ENCODE results near the gene LLGL1.
"Not testable (repeated sequence)": the region's sequence is repeated elsewhere in the genome, so short reads cannot be mapped to it uniquely, and the experiment has no call there.

Gene LLGL1

GRCh38 chr17:18194394-18194793, 31.0 kb upstream of the LLGL1 start:
- DNase-seq (ENCODE audit: low spot score), result no peak

GRCh38 chr17:18194804-18195203, 30.6 kb upstream of the LLGL1 start:
- DNase-seq (ENCODE audit: low spot score), result no peak

GRCh38 chr17:18195246-18195645, 30.2 kb upstream of the LLGL1 start:
- no peak for DNase-seq (ENCODE audit: low spot score)

DNA sequence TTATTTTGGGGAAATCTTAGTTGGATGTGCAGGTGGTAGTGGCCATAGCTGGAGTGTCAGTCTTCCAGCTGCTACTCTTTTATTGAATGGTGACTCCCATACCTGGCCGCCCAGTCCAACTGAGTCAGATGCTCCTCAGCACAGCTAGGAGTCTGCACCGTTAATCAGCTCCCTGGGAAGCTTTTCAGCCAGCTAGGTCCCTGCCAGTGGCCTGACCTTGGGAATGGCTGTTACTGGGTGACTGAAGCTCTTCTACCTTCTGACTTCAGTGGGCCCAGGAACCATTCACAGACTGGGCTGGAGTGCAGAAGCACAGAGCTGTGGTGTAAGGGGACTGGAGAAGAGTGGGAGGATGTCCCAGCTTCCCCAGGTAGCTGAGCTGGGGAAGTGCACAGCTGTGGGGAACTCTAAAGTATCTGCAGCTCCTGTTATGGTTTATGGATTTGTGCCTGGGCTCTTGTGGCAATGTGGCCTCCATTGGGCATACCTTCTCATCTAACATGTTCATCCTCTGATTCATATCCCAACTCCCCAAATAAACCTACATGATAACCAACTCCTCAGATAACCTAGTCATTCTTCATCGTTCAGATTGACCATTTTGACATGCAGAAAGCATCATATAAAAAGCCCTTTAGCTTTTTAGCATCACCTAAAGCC, 27.8 kb upstream of the LLGL1 start:
- DNase-seq (ENCODE audit: low spot score), result no peak

GRCh38 chr17:18198530-18198929, 26.9 kb upstream of the LLGL1 start:
- no peak for DNase-seq (ENCODE audit: low spot score)

DNA sequence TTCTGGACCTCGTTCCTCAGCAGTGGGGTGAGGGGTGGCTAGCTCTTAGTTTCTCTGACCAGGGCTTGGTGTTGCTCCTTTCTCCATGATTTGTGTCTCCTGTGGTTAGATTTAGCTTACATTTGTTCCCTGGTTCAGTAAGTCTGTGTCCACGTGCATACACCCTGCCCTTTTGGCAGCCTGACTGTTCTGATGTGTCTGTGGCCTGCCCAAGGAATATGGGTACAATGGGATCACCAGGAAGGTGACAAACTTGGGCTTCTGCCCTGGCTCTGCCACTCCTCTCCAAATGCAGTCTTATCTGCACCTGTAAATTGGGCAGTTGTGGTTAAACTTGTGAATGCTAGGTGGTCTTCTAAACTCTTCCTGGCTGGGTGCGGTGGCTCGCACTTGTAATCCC, 24.3 kb upstream of the LLGL1 start:
- DNase-seq (ENCODE audit: low spot score), result no peak

GRCh38 chr17:18203308-18203707, 22.1 kb upstream of the LLGL1 start:
- no peak for DNase-seq (ENCODE audit: low spot score)

- DNase-seq (ENCODE audit: low spot score), result no peak
Observed at GRCh38 chr17:18205861-18206260, 19.6 kb upstream of the LLGL1 start.

- DNase-seq (ENCODE audit: low spot score), result no peak
Observed at GRCh38 chr17:18206962-18207361, 18.5 kb upstream of the LLGL1 start.

DNA sequence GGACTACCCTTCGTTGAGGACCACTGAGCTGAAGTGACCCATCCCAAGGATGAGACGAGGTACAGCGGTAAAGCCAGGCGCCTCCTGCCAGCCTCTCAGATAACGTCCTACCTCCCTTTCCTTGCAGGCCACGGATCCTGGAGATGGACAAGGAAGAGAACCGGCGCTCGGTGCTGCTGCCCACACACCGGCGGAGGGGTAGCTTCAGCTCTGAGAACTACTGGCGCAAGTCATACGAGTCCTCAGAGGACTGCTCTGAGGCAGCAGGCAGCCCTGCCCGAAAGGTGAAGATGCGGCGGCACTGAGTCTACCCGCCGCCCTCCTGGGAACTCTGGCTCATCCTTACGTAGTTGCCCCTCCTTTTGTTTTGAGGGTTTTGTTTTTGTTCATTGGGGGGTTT, 17.3 kb upstream of the LLGL1 start:
- DNase-seq (ENCODE audit: low spot score), result no peak

DNA sequence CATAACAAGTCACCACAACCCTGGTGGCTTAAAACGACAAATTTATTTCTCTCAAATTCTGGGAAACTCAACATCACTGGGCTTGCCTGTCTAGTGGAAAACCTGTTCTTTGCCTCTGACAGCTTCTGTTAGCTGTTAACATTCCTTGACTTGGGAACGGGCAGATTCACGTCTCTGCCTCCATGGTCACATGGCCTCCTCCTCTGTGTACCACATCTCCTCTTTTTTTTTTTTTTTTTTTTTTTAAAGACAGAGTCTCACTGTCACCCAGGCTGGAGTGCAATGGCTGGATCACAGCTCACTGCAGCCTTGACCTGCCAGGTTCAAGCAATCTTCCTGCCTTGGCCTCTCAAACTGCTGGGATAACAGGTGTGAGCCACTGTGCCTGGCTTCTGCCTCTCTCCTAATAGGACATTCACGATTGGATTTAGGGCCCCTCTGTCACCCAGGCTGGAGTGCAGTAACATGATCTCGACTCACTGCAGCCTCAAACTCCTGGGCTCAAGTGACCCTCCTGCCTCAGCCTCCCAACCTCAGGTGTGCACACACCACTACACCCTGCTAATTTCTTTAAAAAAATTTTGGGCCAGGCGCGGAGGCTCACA, 11.7 kb upstream of the LLGL1 start:
- no peak for DNase-seq (ENCODE audit: low spot score)

DNA sequence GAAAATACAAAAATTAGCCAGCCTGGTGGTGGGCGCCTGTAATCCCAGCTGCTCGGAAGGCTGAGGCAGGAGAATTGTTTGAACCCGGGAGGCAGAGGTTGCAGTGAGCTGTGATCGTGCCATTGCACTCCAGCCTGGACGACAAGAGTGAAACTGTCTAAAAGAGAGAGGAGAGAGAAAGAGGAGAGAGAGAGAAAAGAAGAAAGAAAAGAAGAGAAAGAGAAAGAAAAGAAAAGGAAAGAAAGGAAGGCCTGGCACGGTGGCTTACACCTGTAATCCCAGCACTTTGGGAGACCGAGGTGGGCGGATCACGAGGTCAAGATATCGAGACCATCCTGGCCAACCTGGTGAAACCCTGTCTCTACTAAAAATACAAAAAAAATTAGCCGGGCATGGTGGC, 8.5 kb upstream of the LLGL1 start:
- DNase-seq (ENCODE audit: low spot score), result not testable (repeated sequence)

- DNase-seq (ENCODE audit: low spot score), result peak; percentile 79
Observed at GRCh38 chr17:18217412-18218015, 7.9 kb upstream of the LLGL1 start.

DNA sequence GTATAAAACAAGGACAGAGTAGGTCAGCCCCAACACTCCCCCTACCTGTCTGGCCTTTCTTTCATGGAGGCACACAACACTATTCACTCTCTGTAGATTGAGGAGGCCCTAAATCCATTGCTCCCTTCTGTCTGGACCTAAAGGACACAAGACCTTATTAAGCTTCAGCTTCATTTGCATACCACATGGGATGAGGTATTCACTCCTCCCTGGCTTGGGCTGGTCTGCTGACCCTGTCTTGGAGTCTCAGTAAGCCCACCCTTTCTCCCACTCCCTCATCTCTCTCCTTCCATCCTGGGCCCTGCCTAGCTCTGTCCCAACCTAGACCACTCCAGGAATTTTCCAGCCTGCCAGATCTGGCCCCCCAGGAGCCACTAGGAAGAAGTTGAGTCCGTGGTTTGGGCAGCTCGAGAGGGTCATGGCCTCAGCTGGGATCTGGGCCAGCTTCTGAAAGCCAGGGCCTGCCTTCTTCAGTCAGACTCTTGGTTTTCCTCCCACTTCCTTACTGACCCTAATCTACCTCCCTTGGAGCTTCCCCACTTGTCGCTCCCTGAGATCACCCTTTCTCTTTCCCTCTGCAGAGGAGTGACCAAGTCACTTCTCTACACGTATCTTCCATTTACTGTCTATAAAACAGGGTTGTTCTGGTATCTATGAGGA, 6.5 kb upstream of the LLGL1 start:
- DNase-seq (ENCODE audit: low spot score), result peak; percentile 48

DNA sequence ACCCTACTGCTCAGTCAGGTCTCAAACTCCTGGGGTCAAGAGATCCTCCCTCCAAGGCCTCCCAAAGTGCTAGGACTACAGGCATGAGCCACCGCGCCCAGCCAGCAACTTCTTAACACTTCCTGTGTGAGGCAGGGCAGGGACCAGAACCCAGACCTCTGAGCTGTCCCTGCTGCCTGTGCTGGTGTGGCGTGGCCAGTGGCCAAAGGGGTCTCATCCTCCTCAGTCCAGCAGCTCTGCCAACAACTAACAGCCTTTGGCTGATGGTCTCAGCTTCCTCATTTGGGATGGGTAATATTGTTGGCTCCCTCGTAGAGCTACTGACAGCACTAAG, 1.4 kb upstream of the LLGL1 start:
- DNase-seq (ENCODE audit: low spot score), result no peak

- peak; percentile 51 for DNase-seq (ENCODE audit: low spot score)
Observed at GRCh38 chr17:18224387-18225120, 881 bp upstream of the LLGL1 start.

DNA sequence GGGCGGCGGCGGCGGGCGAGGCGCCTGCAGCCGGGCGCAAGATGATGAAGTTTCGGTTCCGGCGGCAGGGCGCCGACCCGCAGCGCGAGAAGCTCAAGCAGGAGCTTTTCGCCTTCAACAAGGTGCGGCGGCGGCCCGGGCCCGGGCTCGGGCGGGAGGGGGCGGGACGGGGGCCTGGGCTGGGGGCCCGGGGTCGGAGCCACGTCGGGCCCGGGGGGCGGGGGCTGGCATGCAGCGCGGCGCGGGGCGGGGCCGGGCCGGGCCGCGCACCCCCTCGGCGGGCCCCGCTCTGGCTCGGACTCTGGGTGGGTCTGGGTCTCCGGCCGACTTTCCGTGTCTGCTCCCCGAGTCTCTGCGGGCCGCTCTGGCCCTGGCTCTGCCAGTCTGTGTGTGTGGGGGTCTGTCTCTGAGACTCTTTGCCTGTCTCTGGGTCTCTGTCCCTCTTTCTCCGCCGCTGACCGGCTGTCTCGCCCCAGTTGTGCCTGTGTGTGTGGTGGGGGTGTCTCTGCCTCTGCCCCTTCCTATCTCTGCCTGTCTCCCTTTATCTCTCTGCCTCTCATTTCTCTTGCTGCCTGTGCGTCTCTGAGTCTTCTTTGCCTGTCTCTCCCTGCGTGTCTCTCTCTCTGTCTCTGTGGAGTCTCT, 328 bp downstream of the LLGL1 start:
- peak; percentile 41 for DNase-seq (ENCODE audit: low spot score)

GRCh38 chr17:18226284-18226945, 980 bp downstream of the LLGL1 start:
- no peak for DNase-seq (ENCODE audit: low spot score)

DNA sequence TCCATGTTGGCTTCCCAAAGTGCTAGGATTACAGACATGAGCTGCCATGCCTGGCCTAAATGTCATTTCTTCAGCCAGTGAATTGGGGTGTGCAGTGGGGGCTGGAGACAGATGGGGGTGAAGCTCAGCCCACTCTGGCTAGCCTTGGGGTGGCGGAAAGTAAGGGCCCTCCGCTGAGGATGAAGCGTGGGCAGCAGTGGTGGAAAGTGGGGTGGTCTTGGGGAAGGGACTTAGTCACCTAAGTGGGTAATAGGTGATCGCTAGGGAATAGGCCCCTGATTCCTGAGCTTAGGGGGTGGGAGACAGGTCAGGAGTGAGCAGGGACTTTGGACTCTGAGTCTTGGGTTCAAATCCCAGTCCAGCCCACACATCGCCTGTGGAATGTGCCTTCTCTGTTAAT, 2.2 kb downstream of the LLGL1 start:
- DNase-seq (ENCODE audit: low spot score), result no peak

DNA sequence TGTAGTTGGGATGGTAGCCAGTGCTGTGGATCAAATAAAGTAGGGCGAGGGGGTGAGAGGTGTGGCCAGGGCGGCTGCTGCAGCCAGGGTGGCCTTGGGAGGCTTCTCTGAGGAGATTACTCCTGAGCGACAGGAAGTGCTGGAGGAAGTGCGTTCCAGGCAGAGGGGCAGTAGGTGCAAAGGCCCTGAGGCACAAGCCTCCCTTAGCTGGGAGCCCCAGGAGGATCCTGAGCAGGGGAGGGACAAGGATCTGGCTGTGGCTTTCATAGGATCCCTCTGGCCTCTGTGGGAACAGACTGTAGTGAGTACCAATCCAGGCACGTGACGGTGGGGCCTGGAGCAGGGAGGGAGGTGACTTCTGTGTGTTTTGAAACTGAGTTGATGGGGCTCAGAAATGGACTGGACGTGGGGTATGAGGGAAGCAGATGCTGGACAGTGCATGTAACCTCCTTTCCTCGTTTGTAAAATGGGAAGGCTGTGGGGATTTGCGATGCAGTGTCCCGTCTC, 2.8 kb downstream of the LLGL1 start:
- no peak for DNase-seq (ENCODE audit: low spot score)

DNA sequence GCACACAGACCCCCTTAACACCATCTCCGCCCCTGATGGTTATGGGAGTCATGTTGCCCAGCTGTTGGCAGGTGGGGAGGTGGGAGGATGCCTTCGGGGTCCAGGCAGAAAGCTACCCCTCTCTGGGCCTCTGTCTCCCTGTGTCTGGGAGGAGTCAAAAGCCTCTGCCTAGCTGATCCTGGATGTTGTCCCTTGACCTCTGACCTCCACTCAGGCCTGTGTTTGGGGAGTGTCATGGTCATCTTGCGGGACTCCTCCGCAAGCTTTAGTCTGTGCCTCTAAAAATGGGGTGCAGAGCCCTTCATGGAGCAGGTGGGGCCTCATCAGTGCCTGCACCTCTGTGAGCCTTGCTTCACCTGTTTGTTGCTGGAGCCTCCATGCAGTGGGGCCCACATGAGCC, 3.8 kb downstream of the LLGL1 start:
- no peak for DNase-seq (ENCODE audit: low spot score)

Measured in hepatic stellate cell (primary cell).